Body of pancreas (tissue), 4 donors: ENCODE measurements around the gene KIF12.

Experiments used
- POLR2A ChIP-seq, 3 donors: fragments of 450-650 bp; IDR thresholded peaks; one replicate each; pipeline ENCODE4 v1.6.1; 2016; ENCODE audit warnings: antibody characterized with exemption in 3 of 3, mild to moderate bottlenecking in 2 of 3
- TF ChIP-seq, protein P1 (sequence below), 7 experiments: fragments of 450-650 bp in 4 of 7; fragments of 200-600 bp in 3 of 7; sonication (generic) in 3 of 7; IDR thresholded peaks; one replicate each; pipeline ENCODE4 v1.5.1; 2016 to 2019; ENCODE audit warnings: antibody characterized with exemption in 7 of 7

DNA sequence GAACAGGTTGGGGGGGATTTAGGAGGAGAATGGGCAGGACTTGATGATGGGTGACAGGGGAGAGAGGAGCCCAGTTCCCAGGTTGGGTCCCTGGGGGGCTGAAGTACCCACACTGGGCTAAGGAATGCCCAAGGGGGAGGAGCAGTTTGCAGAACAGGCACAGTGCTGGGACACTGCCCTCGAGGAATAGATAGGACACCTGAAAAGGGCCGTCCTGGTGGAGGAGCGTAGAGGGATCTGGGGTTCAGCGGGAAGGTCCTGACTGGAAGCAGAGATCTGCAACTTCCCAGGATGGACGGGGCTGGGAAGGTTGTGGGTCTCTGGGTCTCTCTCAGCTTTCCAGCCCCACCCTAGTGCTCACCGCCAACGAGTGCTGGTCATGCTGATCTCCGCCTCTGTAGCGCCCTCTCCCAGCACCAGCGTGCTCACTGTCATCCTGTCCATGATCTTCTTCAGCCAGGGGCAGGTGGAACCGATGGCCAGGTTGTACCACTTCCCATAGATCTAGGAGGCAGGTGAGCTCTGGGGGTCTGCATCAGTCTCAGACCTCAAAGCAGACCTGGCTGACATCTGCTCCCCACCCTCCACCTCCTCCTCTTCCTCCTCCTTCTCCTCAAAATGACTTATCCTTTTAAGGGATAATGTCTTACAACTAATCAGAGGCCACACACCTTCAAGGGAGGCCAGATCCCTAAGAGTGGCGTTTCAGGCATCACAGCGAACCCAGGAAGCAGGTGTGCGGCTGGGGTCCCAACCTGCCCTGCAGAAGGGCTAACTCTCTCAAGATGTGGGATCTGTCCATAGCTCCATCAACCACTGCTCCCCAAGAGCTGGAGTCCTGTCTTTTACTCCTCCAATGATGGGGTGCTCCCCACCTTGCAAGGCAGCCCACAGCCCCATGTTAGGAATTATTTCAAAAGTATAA lies 22.6 kb downstream of the KIF12 start:
- TF ChIP-seq, protein P1, sequence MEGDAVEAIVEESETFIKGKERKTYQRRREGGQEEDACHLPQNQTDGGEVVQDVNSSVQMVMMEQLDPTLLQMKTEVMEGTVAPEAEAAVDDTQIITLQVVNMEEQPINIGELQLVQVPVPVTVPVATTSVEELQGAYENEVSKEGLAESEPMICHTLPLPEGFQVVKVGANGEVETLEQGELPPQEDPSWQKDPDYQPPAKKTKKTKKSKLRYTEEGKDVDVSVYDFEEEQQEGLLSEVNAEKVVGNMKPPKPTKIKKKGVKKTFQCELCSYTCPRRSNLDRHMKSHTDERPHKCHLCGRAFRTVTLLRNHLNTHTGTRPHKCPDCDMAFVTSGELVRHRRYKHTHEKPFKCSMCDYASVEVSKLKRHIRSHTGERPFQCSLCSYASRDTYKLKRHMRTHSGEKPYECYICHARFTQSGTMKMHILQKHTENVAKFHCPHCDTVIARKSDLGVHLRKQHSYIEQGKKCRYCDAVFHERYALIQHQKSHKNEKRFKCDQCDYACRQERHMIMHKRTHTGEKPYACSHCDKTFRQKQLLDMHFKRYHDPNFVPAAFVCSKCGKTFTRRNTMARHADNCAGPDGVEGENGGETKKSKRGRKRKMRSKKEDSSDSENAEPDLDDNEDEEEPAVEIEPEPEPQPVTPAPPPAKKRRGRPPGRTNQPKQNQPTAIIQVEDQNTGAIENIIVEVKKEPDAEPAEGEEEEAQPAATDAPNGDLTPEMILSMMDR (IDR thresholded peaks at IDR 0.05), result no peak
- TF ChIP-seq POLR2A (IDR thresholded peaks at IDR 0.05), result no peak
